ENCODE results near the gene F12.

F12 gene

GRCh38 chr5:177388521-177389052 lies 20.8 kb downstream of the F12 start:
- Histone ChIP-seq H3F3A (ENCODE audit: insufficient read depth, low read length) (no peaks in the 10 kb centered on the region), H3K27me3 (ENCODE audit: insufficient read depth, low read length) (no peaks in the 10 kb centered on the region; the same call in 1 of the 2 replicates), H3K27ac (ENCODE audit: low read depth, low read length, poor library complexity, severe bottlenecking) (no peak overlapping the region), H3K9me2 (ENCODE audit: low read depth, low read length) (no peaks in the 10 kb centered on the region), H3K4me1 (ENCODE audit: insufficient read depth, low read length, severe bottlenecking) (peaks cover 34% of the 10 kb centered on the region), H3K36me3 (ENCODE audit: insufficient read depth, low read length) (no peaks in the 10 kb centered on the region), H4K20me1 (ENCODE audit: insufficient read depth, low read length) (no peaks in the 10 kb centered on the region), H3K4me2 (ENCODE audit: low read length) (no peak overlapping the region; the same call in 1 of the 2 replicates), H3K9ac (ENCODE audit: low read length) (no peak overlapping the region), H3K4me3 (ENCODE audit: low read depth, low read length, poor library complexity, severe bottlenecking) (no peak overlapping the region), H2AFZ (ENCODE audit: low read length) (no peak overlapping the region), H3K9me3 (ENCODE audit: low read length) (no peaks in the 10 kb centered on the region), H3K79me2 (ENCODE audit: insufficient read depth, low read length) (no peaks in the 10 kb centered on the region)
- no peak for TF ChIP-seq EZH2 (IDR thresholded peaks at IDR 0.05; ENCODE audit: borderline replicate concordance, low read length)
- TF ChIP-seq, protein P1, sequence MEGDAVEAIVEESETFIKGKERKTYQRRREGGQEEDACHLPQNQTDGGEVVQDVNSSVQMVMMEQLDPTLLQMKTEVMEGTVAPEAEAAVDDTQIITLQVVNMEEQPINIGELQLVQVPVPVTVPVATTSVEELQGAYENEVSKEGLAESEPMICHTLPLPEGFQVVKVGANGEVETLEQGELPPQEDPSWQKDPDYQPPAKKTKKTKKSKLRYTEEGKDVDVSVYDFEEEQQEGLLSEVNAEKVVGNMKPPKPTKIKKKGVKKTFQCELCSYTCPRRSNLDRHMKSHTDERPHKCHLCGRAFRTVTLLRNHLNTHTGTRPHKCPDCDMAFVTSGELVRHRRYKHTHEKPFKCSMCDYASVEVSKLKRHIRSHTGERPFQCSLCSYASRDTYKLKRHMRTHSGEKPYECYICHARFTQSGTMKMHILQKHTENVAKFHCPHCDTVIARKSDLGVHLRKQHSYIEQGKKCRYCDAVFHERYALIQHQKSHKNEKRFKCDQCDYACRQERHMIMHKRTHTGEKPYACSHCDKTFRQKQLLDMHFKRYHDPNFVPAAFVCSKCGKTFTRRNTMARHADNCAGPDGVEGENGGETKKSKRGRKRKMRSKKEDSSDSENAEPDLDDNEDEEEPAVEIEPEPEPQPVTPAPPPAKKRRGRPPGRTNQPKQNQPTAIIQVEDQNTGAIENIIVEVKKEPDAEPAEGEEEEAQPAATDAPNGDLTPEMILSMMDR (IDR thresholded peaks at IDR 0.05; ENCODE audit: low read length), result no peak

GRCh38 chr5:177387405-177387804 lies 22.0 kb downstream of the F12 start:
- no peaks in the 10 kb centered on the region for H3K36me3 ChIP-seq (ENCODE audit: insufficient read depth, low read length)
- no peaks in the 10 kb centered on the region for H3K9me3 ChIP-seq (ENCODE audit: low read length)
- no peaks in the 10 kb centered on the region for H3K9me2 ChIP-seq (ENCODE audit: low read depth, low read length)
- TF ChIP-seq, protein P1 (IDR thresholded peaks at IDR 0.05; ENCODE audit: low read length), result no peak
- no peak for TF ChIP-seq EZH2 (IDR thresholded peaks at IDR 0.05; ENCODE audit: borderline replicate concordance, low read length)
- H2AFZ ChIP-seq (ENCODE audit: low read length), result no peak overlapping the region
- H3K4me3 ChIP-seq (ENCODE audit: low read depth, low read length, poor library complexity, severe bottlenecking), result no peak overlapping the region
- peaks cover 34% of the 10 kb centered on the region for H3K4me1 ChIP-seq (ENCODE audit: insufficient read depth, low read length, severe bottlenecking)
- H3K79me2 ChIP-seq (ENCODE audit: insufficient read depth, low read length), result no peaks in the 10 kb centered on the region
- H3K4me2 ChIP-seq (ENCODE audit: low read length), result no peak overlapping the region
- H3K27me3 ChIP-seq (ENCODE audit: insufficient read depth, low read length), result no peaks in the 10 kb centered on the region; the same call in 1 of the 2 replicates
- H4K20me1 ChIP-seq (ENCODE audit: insufficient read depth, low read length), result no peaks in the 10 kb centered on the region
- H3K27ac ChIP-seq (ENCODE audit: low read depth, low read length, poor library complexity, severe bottlenecking), result no peak overlapping the region
- no peaks in the 10 kb centered on the region for H3F3A ChIP-seq (ENCODE audit: insufficient read depth, low read length)
- no peak overlapping the region for H3K9ac ChIP-seq (ENCODE audit: low read length)

DNA sequence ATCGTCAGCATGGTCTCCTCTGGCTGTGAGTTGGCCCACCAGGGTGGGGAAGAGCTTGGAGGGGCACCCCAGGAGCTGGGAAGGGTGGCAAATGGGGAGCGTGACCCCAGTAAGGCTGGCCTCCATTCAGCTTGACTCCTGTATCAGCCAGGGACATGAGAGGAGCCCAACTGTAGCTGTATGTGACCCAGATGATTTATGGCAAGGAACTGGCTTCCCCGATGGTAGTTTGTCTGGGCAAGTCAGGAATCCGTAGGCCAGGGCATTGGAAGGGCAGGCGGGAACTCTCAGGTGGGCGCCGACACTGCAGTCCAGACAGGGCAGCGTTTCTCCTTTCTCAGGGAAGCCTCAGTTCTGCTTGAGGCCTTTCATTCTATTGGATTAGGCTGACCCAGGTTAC lies 22.8 kb downstream of the F12 start:
- no peaks in the 10 kb centered on the region for H3K36me3 ChIP-seq (ENCODE audit: insufficient read depth, low read length)
- no peak for TF ChIP-seq EZH2 (IDR thresholded peaks at IDR 0.05; ENCODE audit: borderline replicate concordance, low read length)
- TF ChIP-seq, protein P1 (IDR thresholded peaks at IDR 0.05; ENCODE audit: low read length), result no peak
- no peaks in the 10 kb centered on the region for H3K9me2 ChIP-seq (ENCODE audit: low read depth, low read length)
- H3K79me2 ChIP-seq (ENCODE audit: insufficient read depth, low read length), result no peaks in the 10 kb centered on the region
- H3K4me3 ChIP-seq (ENCODE audit: low read depth, low read length, poor library complexity, severe bottlenecking), result no peak overlapping the region
- no peaks in the 10 kb centered on the region; the same call in 1 of the 2 replicates for H3K27me3 ChIP-seq (ENCODE audit: insufficient read depth, low read length)
- no peak overlapping the region for H2AFZ ChIP-seq (ENCODE audit: low read length)
- no peaks in the 10 kb centered on the region for H3K9me3 ChIP-seq (ENCODE audit: low read length)
- no peak overlapping the region for H3K9ac ChIP-seq (ENCODE audit: low read length)
- H4K20me1 ChIP-seq (ENCODE audit: insufficient read depth, low read length), result no peaks in the 10 kb centered on the region
- H3K4me1 ChIP-seq (ENCODE audit: insufficient read depth, low read length, severe bottlenecking), result peaks cover 34% of the 10 kb centered on the region
- H3K27ac ChIP-seq (ENCODE audit: low read depth, low read length, poor library complexity, severe bottlenecking), result no peak overlapping the region
- H3F3A ChIP-seq (ENCODE audit: insufficient read depth, low read length), result no peaks in the 10 kb centered on the region
- no peak overlapping the region for H3K4me2 ChIP-seq (ENCODE audit: low read length)

Measured in OCI-LY1 (cell line).